HepG2 (cell line): ENCODE measurements around the gene IL1RAP. TPM values are rescaled to one million over a fixed set of nuclear protein-coding genes. Genes with fewer than 3 reads are reported as not detected.

Experiments
- ATAD3A ChIP-seq: sonication (generic); formaldehyde crosslinking; IDR thresholded peaks from 2 replicates; pipeline ENCODE4 v1.4.0; 2020; ENCODE audit warnings: missing genetic modification reagents
- CAMTA2 ChIP-seq: sonication (generic); formaldehyde crosslinking; IDR thresholded peaks from 2 replicates; pipeline ENCODE4 v1.4.0; 2020; ENCODE audit warnings: mild to moderate bottlenecking, missing genetic modification reagents, borderline replicate concordance
- ELF3 ChIP-seq: IDR thresholded peaks from 2 replicates; pipeline ENCODE4 v1.6.1; 2016; ENCODE audit warnings: missing genetic modification reagents, missing compliant biosample characterization
- GTF2F1 ChIP-seq: fragments of 150-350 bp; IDR thresholded peaks from 2 replicates; pipeline ENCODE4 v1.6.1; 2014; ENCODE audit warnings: low read length
- HCFC1 ChIP-seq: fragments of 150-350 bp; IDR thresholded peaks from 2 replicates; pipeline ENCODE4 v1.6.1; 2014; ENCODE audit warnings: low read depth, low read length
- HOXA7 ChIP-seq: sonication (generic); formaldehyde crosslinking; IDR thresholded peaks from 2 replicates; pipeline ENCODE4 v1.8.1; 2022; ENCODE audit warnings: mild to moderate bottlenecking, missing genetic modification reagents, moderate library complexity
- MIER3 ChIP-seq: IDR thresholded peaks from 2 replicates; pipeline ENCODE4 v1.6.1; 2016; ENCODE audit warnings: missing compliant biosample characterization, borderline replicate concordance
- NRL ChIP-seq: sonication (generic); formaldehyde crosslinking; IDR thresholded peaks from 2 replicates; pipeline ENCODE4 v1.5.0; 2020; ENCODE audit warnings: missing genetic modification reagents, mild to moderate bottlenecking, moderate library complexity, borderline replicate concordance
- YEATS4 ChIP-seq: sonication (generic); formaldehyde crosslinking; IDR thresholded peaks from 2 replicates; pipeline ENCODE4 v1.4.0; 2020; ENCODE audit warnings: missing genetic modification reagents, borderline replicate concordance
- ZBTB21 ChIP-seq: sonication (generic); formaldehyde crosslinking; IDR thresholded peaks from 2 replicates; pipeline ENCODE4 v1.4.0; 2020; ENCODE audit warnings: missing genetic modification reagents
- ZNF605 ChIP-seq: sonication (generic); formaldehyde crosslinking; IDR thresholded peaks from 2 replicates; pipeline ENCODE4 v1.8.0; 2022; ENCODE audit warnings: mild to moderate bottlenecking, missing genetic modification reagents
- ZNF670 ChIP-seq: sonication (generic); formaldehyde crosslinking; IDR thresholded peaks from 2 replicates; pipeline ENCODE4 v1.8.0; 2022; ENCODE audit warnings: mild to moderate bottlenecking, missing genetic modification reagents, borderline replicate concordance
- ZNF777 ChIP-seq: sonication (generic); formaldehyde crosslinking; IDR thresholded peaks from 2 replicates; pipeline ENCODE4 v1.4.0; 2020; ENCODE audit warnings: missing genetic modification reagents
- polyA plus RNA-seq, 8 experiments: library from polyadenylated mRNA; depleted of rRNA in 3 of 8; stranded (reverse) in 7 of 8; unstranded in 1 of 8; fragments of >200 nt; fragmentation: Illumina TruSeq in 4 of 8; extraction: Trizol in 4 of 8; gene quantifications; 2 replicates each; pipeline versions ENCODE4 v1.2.1 to v1.2.3, GENCODE V29; 2011 to 2016; ENCODE audit warnings: low read depth in 4 of 8, missing spikeins in 1 of 8, mixed read lengths in 1 of 8; ENCODE audit not compliant: insufficient read depth in 1 of 8
- total RNA-seq, 5 experiments: library from RNA; depleted of rRNA; stranded (reverse); fragments of >200 nt; fragmentation: Illumina TruSeq; extraction: Trizol; gene quantifications; 2 replicates each; pipeline ENCODE4 v1.2.3, GENCODE V29; 2016; ENCODE audit warnings: low read depth in 1 of 5
- TF ChIP-seq, protein P1 (sequence below): sonication (generic); formaldehyde crosslinking; conservative IDR thresholded peaks from 2 replicates; pipeline ENCODE4 v1.4.0; 2020; ENCODE audit warnings: missing genetic modification reagents
- TF ChIP-seq, protein P2 (sequence below): sonication (generic); formaldehyde crosslinking; IDR thresholded peaks from 2 replicates; pipeline ENCODE4 v1.5.0; 2020; ENCODE audit warnings: mild to moderate bottlenecking, missing genetic modification reagents

IL1RAP gene
- total and polyA plus RNA-seq, 2 of the 13 experiments (the other 11 are each of a cell fraction or from before 2014, with no cell fraction given): 18.3 to 54.9 TPM

DNA sequence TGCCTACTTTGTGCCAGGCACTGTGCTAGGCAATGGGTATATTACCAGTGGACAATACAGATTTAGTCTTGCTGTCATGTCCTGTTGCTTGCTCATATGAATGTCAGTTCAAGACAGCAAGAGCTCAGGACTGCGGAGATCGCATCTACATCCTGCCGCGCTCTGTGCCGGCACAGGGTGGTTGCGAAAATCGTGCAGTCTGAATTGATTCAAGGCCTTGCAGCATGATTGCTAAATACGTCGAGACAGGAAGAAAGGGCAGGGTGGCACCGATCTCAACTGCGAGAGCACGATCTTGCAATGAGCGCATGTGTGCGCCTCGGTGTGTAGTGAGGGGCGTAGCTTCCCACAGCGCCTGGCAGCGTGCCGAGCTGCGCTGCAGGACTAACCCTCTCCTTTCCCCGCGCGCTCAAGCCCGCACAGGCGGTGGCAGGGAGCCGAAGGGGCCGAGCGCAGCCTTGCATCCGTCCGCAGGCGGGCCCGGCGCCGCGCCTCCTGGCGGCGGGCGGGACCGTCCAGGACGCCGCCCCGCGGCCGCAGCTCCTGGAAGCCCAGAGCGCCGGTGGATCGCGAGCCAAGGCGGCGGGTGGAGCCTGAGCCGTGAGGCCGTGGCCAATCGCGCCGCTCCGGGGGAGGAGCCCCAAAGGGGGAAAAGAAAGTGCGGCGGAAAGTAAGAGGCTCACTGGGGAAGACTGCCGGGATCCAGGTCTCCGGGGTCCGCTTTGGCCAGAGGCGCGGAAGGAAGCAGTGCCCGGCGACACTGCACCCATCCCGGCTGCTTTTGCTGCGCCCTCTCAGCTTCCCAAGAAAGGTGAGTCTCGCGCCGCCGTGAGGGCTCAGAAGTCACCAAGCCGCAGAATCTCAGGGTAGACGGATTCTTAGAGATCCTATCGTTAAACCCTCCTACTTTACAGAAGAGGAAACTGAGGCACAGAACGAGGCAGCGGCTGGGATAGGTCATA lies at the start of gene IL1RAP (continued):
- TF ChIP-seq, protein P1, sequence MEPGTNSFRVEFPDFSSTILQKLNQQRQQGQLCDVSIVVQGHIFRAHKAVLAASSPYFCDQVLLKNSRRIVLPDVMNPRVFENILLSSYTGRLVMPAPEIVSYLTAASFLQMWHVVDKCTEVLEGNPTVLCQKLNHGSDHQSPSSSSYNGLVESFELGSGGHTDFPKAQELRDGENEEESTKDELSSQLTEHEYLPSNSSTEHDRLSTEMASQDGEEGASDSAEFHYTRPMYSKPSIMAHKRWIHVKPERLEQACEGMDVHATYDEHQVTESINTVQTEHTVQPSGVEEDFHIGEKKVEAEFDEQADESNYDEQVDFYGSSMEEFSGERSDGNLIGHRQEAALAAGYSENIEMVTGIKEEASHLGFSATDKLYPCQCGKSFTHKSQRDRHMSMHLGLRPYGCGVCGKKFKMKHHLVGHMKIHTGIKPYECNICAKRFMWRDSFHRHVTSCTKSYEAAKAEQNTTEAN (CRISPR knock-in tag): no peak
- TF ChIP-seq HCFC1 (no peak), ATAD3A (CRISPR knock-in tag) (no peak), ZNF777 (CRISPR knock-in tag) (peak; percentile 60), YEATS4 (CRISPR knock-in tag) (peak; percentile 89; the same call in 1 of the 2 replicates), MIER3 (peak; percentile 90; the same call in 1 of the 2 replicates), ZNF670 (CRISPR knock-in tag) (peak; percentile 91), ZNF605 (CRISPR knock-in tag) (peak; percentile 34; the same call in 1 of the 2 replicates), CAMTA2 (CRISPR knock-in tag) (no peak), HOXA7 (CRISPR knock-in tag) (no peak), NRL (CRISPR knock-in tag) (no peak; the same call in 1 of the 2 replicates), GTF2F1 (no peak), ZBTB21 (CRISPR knock-in tag) (no peak), ELF3 (CRISPR knock-in tag) (peak; percentile 87)
- TF ChIP-seq, protein P2, sequence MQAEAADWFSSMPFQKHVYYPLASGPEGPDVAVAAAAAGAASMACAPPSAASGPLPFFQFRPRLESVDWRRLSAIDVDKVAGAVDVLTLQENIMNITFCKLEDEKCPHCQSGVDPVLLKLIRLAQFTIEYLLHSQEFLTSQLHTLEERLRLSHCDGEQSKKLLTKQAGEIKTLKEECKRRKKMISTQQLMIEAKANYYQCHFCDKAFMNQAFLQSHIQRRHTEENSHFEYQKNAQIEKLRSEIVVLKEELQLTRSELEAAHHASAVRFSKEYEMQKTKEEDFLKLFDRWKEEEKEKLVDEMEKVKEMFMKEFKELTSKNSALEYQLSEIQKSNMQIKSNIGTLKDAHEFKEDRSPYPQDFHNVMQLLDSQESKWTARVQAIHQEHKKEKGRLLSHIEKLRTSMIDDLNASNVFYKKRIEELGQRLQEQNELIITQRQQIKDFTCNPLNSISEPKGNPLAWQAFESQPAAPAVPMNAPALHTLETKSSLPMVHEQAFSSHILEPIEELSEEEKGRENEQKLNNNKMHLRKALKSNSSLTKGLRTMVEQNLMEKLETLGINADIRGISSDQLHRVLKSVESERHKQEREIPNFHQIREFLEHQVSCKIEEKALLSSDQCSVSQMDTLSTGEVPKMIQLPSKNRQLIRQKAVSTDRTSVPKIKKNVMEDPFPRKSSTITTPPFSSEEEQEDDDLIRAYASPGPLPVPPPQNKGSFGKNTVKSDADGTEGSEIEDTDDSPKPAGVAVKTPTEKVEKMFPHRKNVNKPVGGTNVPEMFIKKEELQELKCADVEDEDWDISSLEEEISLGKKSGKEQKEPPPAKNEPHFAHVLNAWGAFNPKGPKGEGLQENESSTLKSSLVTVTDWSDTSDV (CRISPR knock-in tag): no peak
